BJ (cell line): Measurements from ENCODE around the gene NAA15. TPM values are rescaled to one million over a fixed set of nuclear protein-coding genes. Genes with fewer than 3 reads are reported as not detected.
A peak's percentile ranks its signal among the peaks of the same experiment; 100 is the strongest.

Experiments
- CTCF ChIA-PET: fragments of 350-600 bp; formaldehyde crosslinking; extraction: SDS; loops from one replicate; lab custom pipeline; 2021; ENCODE audit warnings: antibody characterized with exemption, inconsistent platforms; lab: Yijun Ruan, JAX
- POLR2A ChIA-PET: fragments of 300-600 bp; sonication (Branson Sonifier 250); formaldehyde crosslinking; extraction: SDS; loops from one replicate; lab custom pipeline; 2021; ENCODE audit warnings: antibody characterized with exemption; lab: Charles Lee
- DNase-seq: peaks from one replicate; pipeline ENCODE4 v3.0.0-alpha.2; 2011; ENCODE audit warnings: low read depth
- H3K27me3 ChIP-seq: 2 replicates; pipeline ENCODE4 v1.6.0; 2011; ENCODE audit warnings: low read length; ENCODE audit not compliant: control insufficient read depth, insufficient read depth
- H3K36me3 ChIP-seq: 2 replicates; pipeline ENCODE4 v1.5.1; 2011; ENCODE audit warnings: low read length; ENCODE audit not compliant: control insufficient read depth, insufficient read depth
- H3K4me3 ChIP-seq: 2 replicates; pipeline ENCODE4 v1.5.1; 2011; ENCODE audit warnings: low read depth, mild to moderate bottlenecking, control low read depth, low read length
- polyA plus RNA-seq: library from polyadenylated mRNA; depleted of rRNA; stranded (reverse); fragments of >200 nt; gene quantifications from 2 replicates; pipeline ENCODE4 v1.2.3, GENCODE V29; 2011
- TF ChIP-seq, protein P1 (sequence below): IDR thresholded peaks from 2 replicates; pipeline ENCODE4 v1.5.1; 2011; ENCODE audit warnings: low read depth, mild to moderate bottlenecking, control low read depth, inconsistent platforms, low read length, moderate library complexity; ENCODE audit not compliant: insufficient read depth

The NAA15 gene
- polyA plus RNA-seq, 1 experiment, result 5.3 TPM

- Histone ChIP-seq H3K4me3 (no peak overlapping the region), H3K27me3 (no peaks in the 10 kb centered on the region), H3K36me3 (peaks cover 3% of the 10 kb centered on the region; the same call in 1 of the 2 replicates)
- POLR2A ChIA-PET, result interaction anchor here (0.6 kb wide), 2 partner anchors 161 to 217 kb away, joined by 3 to 6 read pairs; no protein-coding TSS in a partner anchor
- peak; percentile 41 for DNase-seq
- TF ChIP-seq, protein P1, sequence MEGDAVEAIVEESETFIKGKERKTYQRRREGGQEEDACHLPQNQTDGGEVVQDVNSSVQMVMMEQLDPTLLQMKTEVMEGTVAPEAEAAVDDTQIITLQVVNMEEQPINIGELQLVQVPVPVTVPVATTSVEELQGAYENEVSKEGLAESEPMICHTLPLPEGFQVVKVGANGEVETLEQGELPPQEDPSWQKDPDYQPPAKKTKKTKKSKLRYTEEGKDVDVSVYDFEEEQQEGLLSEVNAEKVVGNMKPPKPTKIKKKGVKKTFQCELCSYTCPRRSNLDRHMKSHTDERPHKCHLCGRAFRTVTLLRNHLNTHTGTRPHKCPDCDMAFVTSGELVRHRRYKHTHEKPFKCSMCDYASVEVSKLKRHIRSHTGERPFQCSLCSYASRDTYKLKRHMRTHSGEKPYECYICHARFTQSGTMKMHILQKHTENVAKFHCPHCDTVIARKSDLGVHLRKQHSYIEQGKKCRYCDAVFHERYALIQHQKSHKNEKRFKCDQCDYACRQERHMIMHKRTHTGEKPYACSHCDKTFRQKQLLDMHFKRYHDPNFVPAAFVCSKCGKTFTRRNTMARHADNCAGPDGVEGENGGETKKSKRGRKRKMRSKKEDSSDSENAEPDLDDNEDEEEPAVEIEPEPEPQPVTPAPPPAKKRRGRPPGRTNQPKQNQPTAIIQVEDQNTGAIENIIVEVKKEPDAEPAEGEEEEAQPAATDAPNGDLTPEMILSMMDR, result no peak
- CTCF ChIA-PET, result interaction anchor here (0.6 to 2.0 kb wide), 3 partner anchors 14 to 284 kb away, joined by 3 to 5 read pairs (median 3); no protein-coding TSS in a partner anchor
Measured at GRCh38 chr4:139367421-139368090, 66.3 kb downstream of the NAA15 start.

DNA sequence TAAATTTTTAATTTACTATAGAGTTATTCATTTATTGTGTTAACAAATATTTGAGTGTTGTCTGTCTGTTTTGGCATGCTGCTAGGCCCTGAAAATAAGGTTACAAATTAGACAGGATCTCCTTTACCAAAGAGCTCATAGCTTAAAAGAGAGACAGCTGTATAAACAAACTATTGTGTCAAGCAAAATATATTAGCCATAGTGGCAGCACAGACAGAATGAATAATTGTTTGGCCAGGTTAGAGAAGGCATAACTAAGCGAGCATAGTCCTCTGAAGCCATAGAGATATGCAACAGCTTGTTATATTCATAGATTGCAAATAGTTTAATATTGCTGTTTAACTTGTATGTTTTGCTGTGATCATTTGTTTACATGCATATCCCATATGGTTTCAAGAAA lies 67.7 kb downstream of the NAA15 start:
- TF ChIP-seq, protein P1, result no peak
- Histone ChIP-seq H3K27me3 (no peaks in the 10 kb centered on the region), H3K4me3 (no peak overlapping the region), H3K36me3 (peaks cover 6% of the 10 kb centered on the region)
- CTCF ChIA-PET, result interaction anchor here (1.1 kb wide), 1 partner anchor 269 kb away, joined by 3 read pairs; no protein-coding TSS in a partner anchor
- POLR2A ChIA-PET, result no interaction called here
- DNase-seq, result no peak

DNA sequence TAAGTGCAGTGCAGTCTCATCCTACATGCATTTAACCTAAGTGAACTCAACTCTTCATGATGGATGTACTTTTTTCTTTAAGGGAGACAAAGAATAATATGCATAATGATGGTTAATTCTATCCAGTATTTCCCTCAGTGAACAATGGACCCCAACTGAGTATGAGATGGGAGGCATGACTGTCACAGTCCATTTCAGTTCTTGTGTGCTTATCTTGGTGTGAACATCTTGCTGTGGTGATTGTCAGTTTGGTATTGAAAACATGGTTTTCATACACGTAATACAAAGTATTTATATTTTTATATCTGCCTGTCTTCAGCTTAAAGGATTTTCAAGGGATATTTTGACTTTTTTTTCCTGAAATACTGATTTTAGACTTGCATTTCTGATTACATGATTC lies 72.9 kb downstream of the NAA15 start:
- Histone ChIP-seq H3K27me3 (no peaks in the 10 kb centered on the region), H3K4me3 (no peak overlapping the region), H3K36me3 (peaks cover 4% of the 10 kb centered on the region)
- POLR2A ChIA-PET, result no interaction called here
- TF ChIP-seq, protein P1, result no peak
- CTCF ChIA-PET, result no interaction called here
- no peak for DNase-seq

DNA sequence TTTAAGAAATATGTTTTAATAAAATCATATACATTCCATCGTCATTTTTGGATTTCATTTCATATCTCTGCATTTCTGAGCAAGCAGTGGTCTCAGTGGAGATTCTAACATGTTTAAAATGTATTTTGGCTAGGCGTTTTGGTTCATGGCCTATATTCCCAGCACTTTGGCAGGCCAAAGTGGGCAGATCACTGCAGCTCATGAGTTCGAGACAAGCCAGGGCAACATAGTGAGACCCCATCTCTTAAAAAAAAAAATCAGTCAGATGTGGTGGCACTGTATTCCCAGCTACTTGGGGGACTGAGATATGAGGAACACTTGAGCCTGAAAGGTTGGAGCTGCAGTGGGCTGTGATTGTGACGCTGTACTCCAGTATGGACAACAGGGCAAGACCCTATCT lies 85.1 kb downstream of the NAA15 start:
- ChIA-PET POLR2A (no interaction called here), CTCF (interaction anchor here (0.8 to 1.4 kb wide), 2 partner anchors 9 to 30 kb away, joined by 3 to 5 read pairs; no protein-coding TSS in a partner anchor)
- TF ChIP-seq, protein P1, result no peak
- H3K27me3 ChIP-seq, result no peaks in the 10 kb centered on the region
- no peaks in the 10 kb centered on the region for H3K36me3 ChIP-seq
- no peak for DNase-seq
- H3K4me3 ChIP-seq, result no peak overlapping the region

- TF ChIP-seq, protein P1, result no peak
- DNase-seq, result no peak
- no peaks in the 10 kb centered on the region for H3K27me3 ChIP-seq
- peaks cover 1% of the 10 kb centered on the region; the same call in 1 of the 2 replicates for H3K36me3 ChIP-seq
- CTCF ChIA-PET, result interaction anchor here (1.3 kb wide), 1 partner anchor 12 kb away, joined by 3 read pairs; no protein-coding TSS in a partner anchor
- POLR2A ChIA-PET, result no interaction called here
- no peak overlapping the region for H3K4me3 ChIP-seq
Measured at GRCh38 chr4:139389102-139389501, 87.8 kb downstream of the NAA15 start.
